ENCODE data around the gene ST8SIA5. TPM values are rescaled to one million over a fixed set of nuclear protein-coding genes. Genes with fewer than 3 reads are reported as not detected.

Gene ST8SIA5
- total RNA-seq, 2 experiments from 2014 or later: 0.08 TPM; not detected in 1

DNA sequence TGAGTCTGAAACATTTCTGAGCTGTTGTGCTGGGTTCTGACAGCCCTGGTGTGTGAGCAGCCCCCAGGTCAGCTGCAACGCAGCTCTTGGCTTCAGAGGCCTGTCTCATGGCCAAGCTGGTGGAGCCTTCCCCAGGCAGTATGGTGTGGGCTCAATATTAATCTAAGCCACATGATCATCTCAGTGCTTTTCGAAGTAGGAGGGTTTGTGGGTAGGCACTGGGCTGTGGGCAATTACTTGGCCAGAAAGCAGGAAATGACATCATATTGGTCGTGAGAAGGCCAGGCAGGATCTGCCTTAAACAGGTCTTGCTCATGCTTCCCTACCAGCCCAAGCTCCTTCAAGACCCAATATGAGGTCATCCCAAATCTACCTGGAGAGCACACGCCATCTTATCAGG lies 126.7 kb downstream of the ST8SIA5 start:
- Histone ChIP-seq H3K27me3 (ENCODE audit: control insufficient read depth in 1 of 2, insufficient read depth in 2 of 2, low read length in 2 of 2) (no peaks in the 10 kb centered on the region), H3K9me3 (ENCODE audit: control insufficient read depth in 1 of 2, insufficient read depth in 1 of 2, low read length in 2 of 2) (peaks cover 0 to 5% of the 10 kb centered on the region in 2 experiments), H3K27ac (ENCODE audit: low read depth in 1 of 2, low read length in 2 of 2) (no peak overlapping the region), H3K4me1 (ENCODE audit: insufficient read depth, low read length) (peaks cover 5% of the 10 kb centered on the region), H3K4me3 (ENCODE audit: low read length) (no peak overlapping the region), H3K36me3 (ENCODE audit: insufficient read depth, low read length) (no peaks in the 10 kb centered on the region)
- Mint-ChIP-seq H3K4me3 (no peak overlapping the region), H3K4me1 (ENCODE audit: low read depth) (peaks cover 5% of the 10 kb centered on the region), H3K36me3 (ENCODE audit: low read depth) (no peaks in the 10 kb centered on the region), H3K9me3 (no peaks in the 10 kb centered on the region), H3K27me3 (no peaks in the 10 kb centered on the region), H3K27ac (no peak overlapping the region)
- DNase-seq (no peak), ATAC-seq (ENCODE audit: poor library complexity) (no peak)
- TF ChIP-seq, protein P1, sequence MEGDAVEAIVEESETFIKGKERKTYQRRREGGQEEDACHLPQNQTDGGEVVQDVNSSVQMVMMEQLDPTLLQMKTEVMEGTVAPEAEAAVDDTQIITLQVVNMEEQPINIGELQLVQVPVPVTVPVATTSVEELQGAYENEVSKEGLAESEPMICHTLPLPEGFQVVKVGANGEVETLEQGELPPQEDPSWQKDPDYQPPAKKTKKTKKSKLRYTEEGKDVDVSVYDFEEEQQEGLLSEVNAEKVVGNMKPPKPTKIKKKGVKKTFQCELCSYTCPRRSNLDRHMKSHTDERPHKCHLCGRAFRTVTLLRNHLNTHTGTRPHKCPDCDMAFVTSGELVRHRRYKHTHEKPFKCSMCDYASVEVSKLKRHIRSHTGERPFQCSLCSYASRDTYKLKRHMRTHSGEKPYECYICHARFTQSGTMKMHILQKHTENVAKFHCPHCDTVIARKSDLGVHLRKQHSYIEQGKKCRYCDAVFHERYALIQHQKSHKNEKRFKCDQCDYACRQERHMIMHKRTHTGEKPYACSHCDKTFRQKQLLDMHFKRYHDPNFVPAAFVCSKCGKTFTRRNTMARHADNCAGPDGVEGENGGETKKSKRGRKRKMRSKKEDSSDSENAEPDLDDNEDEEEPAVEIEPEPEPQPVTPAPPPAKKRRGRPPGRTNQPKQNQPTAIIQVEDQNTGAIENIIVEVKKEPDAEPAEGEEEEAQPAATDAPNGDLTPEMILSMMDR (IDR thresholded peaks at IDR 0.05): no peak
- ChIA-PET POLR2A (no interaction called here), CTCF (no interaction called here)
- intact Hi-C loops (cut with DNase I, micrococcal nuclease): no loop called here

DNA sequence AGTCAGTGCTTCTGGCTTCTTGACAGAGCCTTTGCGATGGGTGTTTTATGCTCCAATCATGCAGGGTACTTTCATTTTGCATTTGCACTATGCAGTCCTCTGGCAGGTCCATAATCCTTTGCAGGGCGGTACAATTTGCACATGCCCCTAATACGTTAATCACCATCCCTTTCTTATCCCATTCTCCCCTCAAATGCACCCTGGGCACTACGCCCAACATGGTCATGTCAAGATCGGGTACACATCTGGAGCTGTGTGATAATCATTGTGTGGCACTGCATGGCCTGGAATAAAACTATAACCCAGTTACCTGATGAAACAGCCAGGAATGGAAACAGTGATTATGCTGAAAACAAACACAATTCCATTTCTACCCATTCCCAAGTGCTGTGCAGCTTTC lies 127.5 kb downstream of the ST8SIA5 start:
- TF ChIP-seq, protein P1 (IDR thresholded peaks at IDR 0.05): no peak
- Mint-ChIP-seq H3K27ac (no peak overlapping the region), H3K36me3 (ENCODE audit: low read depth) (no peaks in the 10 kb centered on the region), H3K9me3 (no peaks in the 10 kb centered on the region), H3K27me3 (no peaks in the 10 kb centered on the region), H3K4me3 (no peak overlapping the region), H3K4me1 (ENCODE audit: low read depth) (peaks cover 12% of the 10 kb centered on the region)
- H3K36me3 ChIP-seq (ENCODE audit: insufficient read depth, low read length): no peaks in the 10 kb centered on the region
- no peak overlapping the region for H3K4me3 ChIP-seq (ENCODE audit: low read length)
- no peaks in the 10 kb centered on the region for H3K27me3 ChIP-seq (ENCODE audit: control insufficient read depth in 1 of 2, insufficient read depth in 2 of 2, low read length in 2 of 2)
- ChIA-PET CTCF (no interaction called here), POLR2A (no interaction called here)
- H3K4me1 ChIP-seq (ENCODE audit: insufficient read depth, low read length): peaks cover 8% of the 10 kb centered on the region
- no peak overlapping the region for H3K27ac ChIP-seq (ENCODE audit: low read depth in 1 of 2, low read length in 2 of 2)
- ATAC-seq (ENCODE audit: poor library complexity) (no peak), DNase-seq (no peak)
- intact Hi-C loops (cut with DNase I, micrococcal nuclease): no loop called here
- H3K9me3 ChIP-seq (ENCODE audit: control insufficient read depth in 1 of 2, insufficient read depth in 1 of 2, low read length in 2 of 2): peaks cover 0 to 5% of the 10 kb centered on the region in 2 experiments

GRCh38 chr18:46628206-46628605 lies 128.6 kb downstream of the ST8SIA5 start:
- TF ChIP-seq, protein P1 (IDR thresholded peaks at IDR 0.05): no peak
- H3K9me3 ChIP-seq (ENCODE audit: control insufficient read depth in 1 of 2, insufficient read depth in 1 of 2, low read length in 2 of 2): peaks cover 0 to 5% of the 10 kb centered on the region in 2 experiments
- no peaks in the 10 kb centered on the region for H3K36me3 Mint-ChIP-seq (ENCODE audit: low read depth)
- no peaks in the 10 kb centered on the region for H3K9me3 Mint-ChIP-seq
- H3K27ac Mint-ChIP-seq: no peak overlapping the region
- ChIA-PET POLR2A (no interaction called here), CTCF (no interaction called here)
- no peak for ATAC-seq (ENCODE audit: poor library complexity)
- no peaks in the 10 kb centered on the region for H3K27me3 Mint-ChIP-seq
- H3K4me1 Mint-ChIP-seq (ENCODE audit: low read depth): peaks cover 24% of the 10 kb centered on the region
- no peaks in the 10 kb centered on the region for H3K36me3 ChIP-seq (ENCODE audit: insufficient read depth, low read length)
- no peak overlapping the region for H3K4me3 ChIP-seq (ENCODE audit: low read length)
- peaks cover 19% of the 10 kb centered on the region for H3K4me1 ChIP-seq (ENCODE audit: insufficient read depth, low read length)
- H3K27me3 ChIP-seq (ENCODE audit: control insufficient read depth in 1 of 2, insufficient read depth in 2 of 2, low read length in 2 of 2): no peaks in the 10 kb centered on the region
- H3K4me3 Mint-ChIP-seq: no peak overlapping the region
- DNase-seq: no peak
- intact Hi-C loops (cut with DNase I, micrococcal nuclease): no loop called here
- H3K27ac ChIP-seq (ENCODE audit: low read depth in 1 of 2, low read length in 2 of 2): no peak overlapping the region
